PC-9 (cell line): Measurements from ENCODE around the gene MCTP2. TPM values are rescaled to one million over a fixed set of nuclear protein-coding genes. Genes with fewer than 3 reads are reported as not detected.

Experiments
- BruUV-seq: library from RNA; stranded (reverse); fragments of 400-500 nt; replicated peaks from 2 replicates; lab custom pipeline; 2021; lab: Mats Ljungman, UMichigan
- CTCF ChIA-PET: fragments of 300-600 bp; sonication (Branson Sonifier 250); formaldehyde crosslinking; loops from one replicate; lab custom pipeline; 2022; ENCODE audit warnings: antibody characterized with exemption; lab: Charles Lee
- POLR2A ChIA-PET: fragments of 300-600 bp; sonication (Branson Sonifier 250); formaldehyde crosslinking; loops from one replicate; lab custom pipeline; 2022; ENCODE audit warnings: antibody characterized with exemption; ENCODE audit not compliant: unreplicated experiment; lab: Charles Lee
- DNase-seq, 2 experiments: peaks; one replicate each; pipeline versions ENCODE4 v3.0.0 to v3.0.0-alpha.2; 2015 to 2022; ENCODE audit warnings: mixed read lengths in 1 of 2
- H2AFZ ChIP-seq: fragments of 200-600 bp; sonication (generic); 2 replicates; pipeline ENCODE4 v1.8.1; 2017; ENCODE audit warnings: antibody characterized with exemption
- H3F3A ChIP-seq: fragments of 200-600 bp; sonication (generic); 2 replicates; pipeline ENCODE4 v1.8.1; 2017; ENCODE audit warnings: antibody characterized with exemption, mild to moderate bottlenecking, low read depth; ENCODE audit not compliant: insufficient read depth
- H3K27ac ChIP-seq: fragments of 200-600 bp; sonication (generic); 2 replicates; pipeline ENCODE4 v1.6.1; 2016; ENCODE audit warnings: mixed run types
- H3K27me3 ChIP-seq: fragments of 200-600 bp; sonication (generic); 2 replicates; pipeline ENCODE4 v1.6.1; 2016; ENCODE audit warnings: low read depth, mixed run types; ENCODE audit not compliant: insufficient read depth
- H3K36me3 ChIP-seq: fragments of 200-600 bp; sonication (generic); 2 replicates; pipeline ENCODE4 v1.6.1; 2016; ENCODE audit warnings: low read depth, mixed run types
- H3K4me1 ChIP-seq: fragments of 200-600 bp; sonication (generic); replicated peaks from 2 replicates; pipeline ENCODE4 v1.6.1; 2016; ENCODE audit warnings: mixed run types; ENCODE audit not compliant: insufficient read depth
- H3K4me2 ChIP-seq: fragments of 200-600 bp; sonication (generic); 2 replicates; pipeline ENCODE4 v1.6.1; 2017; ENCODE audit warnings: mixed run types
- H3K4me3 ChIP-seq: fragments of 200-600 bp; sonication (generic); 2 replicates; pipeline ENCODE4 v1.6.1; 2016; ENCODE audit warnings: mixed run types
- H3K79me2 ChIP-seq: fragments of 200-600 bp; sonication (generic); 2 replicates; pipeline ENCODE4 v1.6.1; 2017; ENCODE audit warnings: low read depth, mixed run types
- H3K9me2 ChIP-seq: fragments of 200-600 bp; sonication (generic); 2 replicates; pipeline ENCODE4 v1.8.1; 2017; ENCODE audit warnings: mild to moderate bottlenecking; ENCODE audit not compliant: insufficient read depth
- H3K9me3 ChIP-seq: fragments of 200-600 bp; sonication (generic); 2 replicates; pipeline ENCODE4 v1.8.1; 2016; ENCODE audit warnings: low read depth; ENCODE audit not compliant: insufficient read depth
- H4K20me1 ChIP-seq: fragments of 200-600 bp; sonication (generic); 2 replicates; pipeline ENCODE4 v1.8.1; 2017; ENCODE audit not compliant: insufficient read depth
- EZH2 ChIP-seq: fragments of 200-600 bp; sonication (generic); IDR thresholded peaks from 2 replicates; pipeline ENCODE4 v1.8.0; 2017; ENCODE audit warnings: antibody characterized with exemption, low read depth
- intact Hi-C: fragments of 100-400 bp; cut with micrococcal nuclease; formaldehyde crosslinking; loops from one replicate; pipeline ENCODE4 v1.10.0; 2022; ENCODE audit not compliant: unreplicated experiment
- total RNA-seq: library from RNA; stranded (reverse); gene quantifications from 2 replicates; pipeline ENCODE4 v1.2.3, GENCODE V29; 2021
- TF ChIP-seq, protein P1 (sequence below): fragments of 200-600 bp; sonication (generic); conservative IDR thresholded peaks from 2 replicates; pipeline ENCODE4 v1.6.1; 2017; ENCODE audit warnings: mixed run types, antibody characterized with exemption, mild to moderate bottlenecking, moderate library complexity

The MCTP2 gene
- total RNA-seq, 1 experiment from 2014 or later: 5.7 TPM

DNA sequence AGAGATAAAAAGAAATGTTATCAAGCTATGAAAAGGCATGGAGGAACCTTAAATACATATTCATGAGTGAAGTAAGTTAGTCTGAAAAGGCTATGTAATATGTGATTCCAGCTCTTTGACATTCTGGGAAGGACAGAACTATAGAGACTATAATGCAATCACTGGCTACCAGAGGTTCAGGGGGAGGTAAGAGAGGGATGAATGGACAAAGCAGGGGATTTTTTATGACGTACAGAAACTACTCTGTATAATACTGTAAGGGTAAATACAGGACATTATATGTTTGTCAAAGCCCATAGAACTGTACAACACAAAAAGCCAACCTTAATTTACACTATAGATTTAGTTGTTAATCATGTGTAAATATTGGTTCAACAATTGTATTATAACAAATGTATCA is 46.1 kb downstream of the MCTP2 start:
- Histone ChIP-seq H3K4me3 (no peak overlapping the region), H3K4me1 (no peaks in the 10 kb centered on the region), H3F3A (no peaks in the 10 kb centered on the region), H3K79me2 (no peaks in the 10 kb centered on the region), H3K4me2 (no peak overlapping the region), H2AFZ (no peak overlapping the region), H3K27ac (no peak overlapping the region), H3K9me3 (no peaks in the 10 kb centered on the region), H3K9me2 (no peaks in the 10 kb centered on the region), H3K27me3 (no peaks in the 10 kb centered on the region), H4K20me1 (no peaks in the 10 kb centered on the region; the same call in 1 of the 2 replicates), H3K36me3 (no peaks in the 10 kb centered on the region)
- BruUV-seq: no TSS peak
- CTCF ChIA-PET: no interaction called here
- intact Hi-C loops: no loop called here
- TF ChIP-seq EZH2: no peak
- TF ChIP-seq, protein P1, sequence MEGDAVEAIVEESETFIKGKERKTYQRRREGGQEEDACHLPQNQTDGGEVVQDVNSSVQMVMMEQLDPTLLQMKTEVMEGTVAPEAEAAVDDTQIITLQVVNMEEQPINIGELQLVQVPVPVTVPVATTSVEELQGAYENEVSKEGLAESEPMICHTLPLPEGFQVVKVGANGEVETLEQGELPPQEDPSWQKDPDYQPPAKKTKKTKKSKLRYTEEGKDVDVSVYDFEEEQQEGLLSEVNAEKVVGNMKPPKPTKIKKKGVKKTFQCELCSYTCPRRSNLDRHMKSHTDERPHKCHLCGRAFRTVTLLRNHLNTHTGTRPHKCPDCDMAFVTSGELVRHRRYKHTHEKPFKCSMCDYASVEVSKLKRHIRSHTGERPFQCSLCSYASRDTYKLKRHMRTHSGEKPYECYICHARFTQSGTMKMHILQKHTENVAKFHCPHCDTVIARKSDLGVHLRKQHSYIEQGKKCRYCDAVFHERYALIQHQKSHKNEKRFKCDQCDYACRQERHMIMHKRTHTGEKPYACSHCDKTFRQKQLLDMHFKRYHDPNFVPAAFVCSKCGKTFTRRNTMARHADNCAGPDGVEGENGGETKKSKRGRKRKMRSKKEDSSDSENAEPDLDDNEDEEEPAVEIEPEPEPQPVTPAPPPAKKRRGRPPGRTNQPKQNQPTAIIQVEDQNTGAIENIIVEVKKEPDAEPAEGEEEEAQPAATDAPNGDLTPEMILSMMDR: no peak
- POLR2A ChIA-PET: interaction anchor here (0.6 kb wide), 1 partner anchor 270 kb away, joined by 4 read pairs; no protein-coding TSS in a partner anchor
- no peak for DNase-seq

DNA sequence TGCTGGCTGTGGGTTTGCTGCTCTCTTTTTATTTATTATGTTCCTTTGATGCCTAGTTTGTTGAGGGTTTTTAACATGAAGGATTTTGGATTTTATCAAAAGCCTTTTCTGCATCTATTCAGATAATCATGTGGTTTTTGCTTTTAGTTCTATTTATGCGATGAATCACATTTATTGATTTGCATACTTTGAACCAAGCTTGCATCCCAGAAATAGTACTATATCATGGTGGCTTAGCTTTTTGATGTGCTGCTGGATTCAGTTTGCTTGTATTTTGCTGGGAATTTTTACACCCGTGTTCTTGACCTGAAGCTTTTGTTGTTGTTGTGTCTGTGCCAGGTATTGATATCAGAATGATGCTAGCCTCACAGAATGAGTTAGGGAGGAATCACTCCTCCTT is 48.4 kb downstream of the MCTP2 start:
- ChIA-PET POLR2A (no interaction called here), CTCF (no interaction called here)
- no peaks in the 10 kb centered on the region for H3K9me2 ChIP-seq
- no peaks in the 10 kb centered on the region for H3K27me3 ChIP-seq
- no peaks in the 10 kb centered on the region for H3K9me3 ChIP-seq
- H3K4me1 ChIP-seq: no peaks in the 10 kb centered on the region
- TF ChIP-seq, protein P1: no peak
- TF ChIP-seq EZH2: no peak
- no peak for DNase-seq
- no peaks in the 10 kb centered on the region; the same call in 1 of the 2 replicates for H4K20me1 ChIP-seq
- no peak overlapping the region for H3K4me3 ChIP-seq
- no peaks in the 10 kb centered on the region for H3K36me3 ChIP-seq
- no peak overlapping the region for H2AFZ ChIP-seq
- H3F3A ChIP-seq: no peaks in the 10 kb centered on the region
- no peak overlapping the region for H3K27ac ChIP-seq
- no TSS peak for BruUV-seq
- no peaks in the 10 kb centered on the region for H3K79me2 ChIP-seq
- H3K4me2 ChIP-seq: no peak overlapping the region
- intact Hi-C loops: no loop called here

DNA sequence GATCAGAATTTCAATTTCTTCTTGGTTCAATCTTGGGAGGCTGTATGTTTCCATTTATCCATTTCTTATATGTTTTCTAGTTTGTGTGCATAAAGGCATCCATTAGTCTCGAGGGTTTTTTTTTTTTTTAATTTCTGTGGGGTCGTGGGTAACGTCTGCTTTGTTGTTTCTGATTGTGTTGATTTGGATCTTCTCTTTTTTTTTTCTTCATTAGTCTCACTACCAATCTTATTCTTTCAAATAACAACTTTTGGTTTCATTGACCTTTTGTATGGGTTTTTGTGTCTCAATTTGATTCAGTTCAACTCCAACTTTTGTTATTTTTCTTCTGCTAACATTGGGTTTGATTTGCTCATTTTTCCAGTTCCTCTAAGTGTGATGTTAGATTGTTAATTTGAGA is 48.9 kb downstream of the MCTP2 start:
- DNase-seq: no peak
- POLR2A ChIA-PET: no interaction called here

More for the DNA sequence above, 48.9 kb downstream of the MCTP2 start:
- BruUV-seq: no TSS peak
- Histone ChIP-seq H4K20me1 (no peaks in the 10 kb centered on the region; the same call in 1 of the 2 replicates), H3K4me2 (no peak overlapping the region), H3K4me3 (no peak overlapping the region), H3K79me2 (no peaks in the 10 kb centered on the region), H2AFZ (no peak overlapping the region), H3K9me3 (no peaks in the 10 kb centered on the region), H3K9me2 (no peaks in the 10 kb centered on the region), H3K27me3 (no peaks in the 10 kb centered on the region), H3F3A (no peaks in the 10 kb centered on the region), H3K4me1 (no peaks in the 10 kb centered on the region), H3K27ac (no peak overlapping the region), H3K36me3 (no peaks in the 10 kb centered on the region)
- intact Hi-C loops: no loop called here
- TF ChIP-seq EZH2: no peak
- TF ChIP-seq, protein P1: no peak
- CTCF ChIA-PET: no interaction called here
